ENCODE measurements around the gene KCNQ2.

Gene KCNQ2

GRCh38 chr20:63418617-63419016, 53.8 kb downstream of the KCNQ2 start:
- Histone ChIP-seq H4K20me1 (ENCODE audit: low read depth, low read length) (no peaks in the 10 kb centered on the region), H3K79me2 (ENCODE audit: insufficient read depth, low read length) (no peaks in the 10 kb centered on the region), H3K27me3 (ENCODE audit: low read length) (no peaks in the 10 kb centered on the region), H3K27ac (ENCODE audit: low read depth, low read length) (no peak overlapping the region), H2AFZ (ENCODE audit: low read depth, low read length, severe bottlenecking) (no peak overlapping the region), H3F3A (ENCODE audit: insufficient read depth) (no peaks in the 10 kb centered on the region), H3K9me3 (ENCODE audit: insufficient read depth, low read length) (no peaks in the 10 kb centered on the region), H3K9ac (ENCODE audit: low read length) (no peak overlapping the region), H3K36me3 (ENCODE audit: low read length) (no peaks in the 10 kb centered on the region), H3K4me2 (ENCODE audit: low read depth, low read length, poor library complexity, severe bottlenecking) (no peak overlapping the region), H3K9me2 (replicated peaks; ENCODE audit: insufficient read depth, low read length) (no peaks in the 10 kb centered on the region), H3K4me3 (ENCODE audit: insufficient read depth, low read length, poor library complexity, severe bottlenecking) (no peak overlapping the region)
- TF ChIP-seq EZH2phosphoT487 (conservative IDR thresholded peaks at IDR 0.05; ENCODE audit: low read length), result no peak
- no peak for TF ChIP-seq CTCF (IDR thresholded peaks at IDR 0.05; ENCODE audit: insufficient read depth, low read length, poor library complexity, severe bottlenecking)

- Histone ChIP-seq H4K20me1 (ENCODE audit: low read depth, low read length) (no peaks in the 10 kb centered on the region), H3K9ac (ENCODE audit: low read length) (no peak overlapping the region), H3K27me3 (ENCODE audit: low read length) (no peaks in the 10 kb centered on the region), H3K9me2 (replicated peaks; ENCODE audit: insufficient read depth, low read length) (no peaks in the 10 kb centered on the region), H3K4me2 (ENCODE audit: low read depth, low read length, poor library complexity, severe bottlenecking) (no peak overlapping the region), H3F3A (ENCODE audit: insufficient read depth) (no peaks in the 10 kb centered on the region), H3K36me3 (ENCODE audit: low read length) (no peaks in the 10 kb centered on the region), H3K9me3 (ENCODE audit: insufficient read depth, low read length) (no peaks in the 10 kb centered on the region), H3K4me3 (ENCODE audit: insufficient read depth, low read length, poor library complexity, severe bottlenecking) (no peak overlapping the region), H3K27ac (ENCODE audit: low read depth, low read length) (no peak overlapping the region), H3K79me2 (ENCODE audit: insufficient read depth, low read length) (no peaks in the 10 kb centered on the region), H2AFZ (ENCODE audit: low read depth, low read length, severe bottlenecking) (no peak overlapping the region)
- TF ChIP-seq CTCF (IDR thresholded peaks at IDR 0.05; ENCODE audit: insufficient read depth, low read length, poor library complexity, severe bottlenecking), result no peak
- TF ChIP-seq EZH2phosphoT487 (conservative IDR thresholded peaks at IDR 0.05; ENCODE audit: low read length), result no peak
These were observed 54.7 kb downstream of the KCNQ2 start for GRCh38 chr20:63417738-63418120.

GRCh38 chr20:63417097-63417737, 55.2 kb downstream of the KCNQ2 start:
- Histone ChIP-seq H3K9me2 (replicated peaks; ENCODE audit: insufficient read depth, low read length) (no peaks in the 10 kb centered on the region), H3K9me3 (ENCODE audit: insufficient read depth, low read length) (no peaks in the 10 kb centered on the region), H3K27ac (ENCODE audit: low read depth, low read length) (no peak overlapping the region), H4K20me1 (ENCODE audit: low read depth, low read length) (no peaks in the 10 kb centered on the region), H3K36me3 (ENCODE audit: low read length) (no peaks in the 10 kb centered on the region), H3K4me2 (ENCODE audit: low read depth, low read length, poor library complexity, severe bottlenecking) (no peak overlapping the region), H3F3A (ENCODE audit: insufficient read depth) (no peaks in the 10 kb centered on the region), H3K9ac (ENCODE audit: low read length) (no peak overlapping the region), H2AFZ (ENCODE audit: low read depth, low read length, severe bottlenecking) (no peak overlapping the region), H3K27me3 (ENCODE audit: low read length) (no peaks in the 10 kb centered on the region), H3K4me3 (ENCODE audit: insufficient read depth, low read length, poor library complexity, severe bottlenecking) (no peak overlapping the region), H3K79me2 (ENCODE audit: insufficient read depth, low read length) (no peaks in the 10 kb centered on the region)
- TF ChIP-seq EZH2phosphoT487 (conservative IDR thresholded peaks at IDR 0.05; ENCODE audit: low read length) (no peak), CTCF (IDR thresholded peaks at IDR 0.05; ENCODE audit: insufficient read depth, low read length, poor library complexity, severe bottlenecking) (no peak)

Measured in SU-DHL-6 (cell line).